CD4-positive, alpha-beta T cell treated with Interleukin-6 for 4 hours (primary cell): ENCODE results near the gene CCDC70.
"Not testable (repeated sequence)": the region's sequence is repeated elsewhere in the genome, so short reads cannot be mapped to it uniquely, and the experiment has no call there.

Source experiments
- DNase-seq: peaks from one replicate; pipeline ENCODE4 v3.0.0-alpha.2; 2020; ENCODE audit warnings: mixed read lengths

The CCDC70 gene

DNA sequence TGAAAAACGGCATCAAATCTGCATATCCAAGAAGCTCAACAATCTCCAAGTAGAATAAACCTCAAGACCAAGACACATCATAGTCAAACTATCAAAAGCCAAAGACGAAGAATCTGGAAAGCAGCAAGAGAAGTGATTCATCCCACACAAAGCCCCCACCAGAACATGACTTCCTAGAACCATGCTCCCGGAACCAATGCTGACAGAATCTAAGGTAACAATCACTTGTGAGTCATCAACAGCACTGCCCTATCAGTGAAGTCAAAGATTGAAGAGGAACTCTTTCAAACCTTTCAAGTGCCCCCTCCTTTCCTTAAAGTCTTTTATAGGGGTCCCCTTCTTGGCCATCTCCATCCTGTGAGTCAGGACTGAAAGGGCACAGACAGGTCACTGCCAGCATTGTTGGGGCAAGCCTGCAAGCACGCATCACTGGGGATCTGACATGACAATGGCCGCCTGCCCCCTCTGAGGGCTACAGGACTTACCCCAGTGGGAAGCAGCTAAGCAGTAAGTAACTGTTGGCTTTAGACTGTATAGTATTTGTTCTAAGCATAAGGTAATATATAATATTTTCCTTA is at the start of gene CCDC70:
Gene CCDC70 (plus strand): TSS at position 247 of the 578 bp plus-strand sequence. CDS start 3,443 bp downstream, outside the sequence.
- DNase-seq = no peak

DNA sequence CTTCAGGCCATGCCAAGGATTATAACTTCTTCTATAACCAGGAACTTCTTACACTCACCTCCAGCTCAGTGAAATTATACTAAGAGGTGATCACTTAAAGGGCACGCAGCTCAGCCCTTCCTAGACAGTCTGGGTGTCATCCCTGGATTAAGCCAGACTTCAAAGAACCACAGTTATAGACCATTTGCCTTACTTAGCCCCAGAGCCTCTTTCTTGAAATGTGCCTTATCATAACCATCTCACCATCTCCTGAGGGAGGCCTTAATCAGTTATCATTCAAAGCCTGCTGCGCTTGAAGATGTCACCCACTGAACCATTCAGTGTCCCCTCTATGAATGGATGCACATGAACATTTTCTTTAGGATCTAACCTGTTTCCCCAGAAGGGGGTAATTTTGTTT is 47.7 kb upstream of the CCDC70 start:
- DNase-seq = no peak

DNA sequence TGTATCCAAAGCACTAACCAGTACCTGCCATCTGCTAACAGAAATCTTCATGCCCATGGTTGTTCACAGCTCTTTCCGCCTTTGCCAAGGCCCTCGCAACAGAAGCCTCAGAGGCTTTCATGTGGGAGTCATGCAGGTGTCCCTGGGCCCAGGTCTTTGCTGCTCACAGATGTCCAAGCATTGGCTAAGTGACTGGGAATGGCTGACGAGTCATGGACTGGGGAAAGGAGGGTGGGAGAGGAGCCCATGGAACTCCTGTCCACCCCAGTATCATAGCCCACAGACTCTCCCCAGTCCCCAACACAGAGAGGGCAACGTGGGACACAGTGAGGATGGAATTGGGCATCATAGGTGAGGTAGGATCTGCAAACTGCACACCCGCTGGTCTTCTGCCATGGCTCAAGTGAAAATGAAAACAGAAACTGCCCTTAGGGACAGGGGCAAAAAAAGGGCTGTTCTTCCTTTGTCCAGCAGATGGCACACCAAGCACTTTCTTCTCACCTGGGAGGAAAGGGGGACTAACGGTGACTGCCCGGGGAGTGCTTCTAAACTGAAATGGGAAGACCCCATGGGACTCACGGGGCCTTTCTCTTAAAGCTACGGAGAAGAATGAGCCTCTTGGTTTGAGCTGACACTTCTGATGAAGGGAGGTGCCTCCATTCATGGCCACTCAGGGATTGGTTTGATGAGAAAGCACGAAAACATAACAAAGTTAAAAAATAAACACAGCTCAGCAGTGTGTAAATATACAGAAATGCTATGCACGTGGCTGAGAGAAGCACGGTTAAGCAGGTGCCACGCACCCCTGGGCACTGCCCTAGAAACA is 46.7 kb upstream of the CCDC70 start:
- DNase-seq = peak; percentile 80

DNA sequence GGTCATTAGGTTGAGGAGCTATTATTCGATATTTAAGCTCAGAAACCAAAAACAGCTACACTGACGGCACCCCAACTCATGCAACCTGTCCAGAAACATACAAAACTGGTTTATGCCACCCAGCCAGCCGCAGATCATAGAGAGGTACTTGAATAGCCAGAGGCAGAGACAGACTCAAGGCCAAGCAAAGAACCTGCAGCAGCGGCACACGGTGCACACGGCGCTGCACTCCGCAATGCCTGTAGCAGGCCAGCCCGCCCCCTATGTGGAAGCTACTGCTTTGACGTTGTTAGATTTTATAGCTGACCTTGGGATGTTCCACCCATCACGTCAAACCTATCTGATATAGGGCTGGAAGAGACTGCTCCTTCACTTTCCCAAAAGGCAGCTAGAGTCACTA is 45.9 kb upstream of the CCDC70 start:
- DNase-seq = no peak

DNA sequence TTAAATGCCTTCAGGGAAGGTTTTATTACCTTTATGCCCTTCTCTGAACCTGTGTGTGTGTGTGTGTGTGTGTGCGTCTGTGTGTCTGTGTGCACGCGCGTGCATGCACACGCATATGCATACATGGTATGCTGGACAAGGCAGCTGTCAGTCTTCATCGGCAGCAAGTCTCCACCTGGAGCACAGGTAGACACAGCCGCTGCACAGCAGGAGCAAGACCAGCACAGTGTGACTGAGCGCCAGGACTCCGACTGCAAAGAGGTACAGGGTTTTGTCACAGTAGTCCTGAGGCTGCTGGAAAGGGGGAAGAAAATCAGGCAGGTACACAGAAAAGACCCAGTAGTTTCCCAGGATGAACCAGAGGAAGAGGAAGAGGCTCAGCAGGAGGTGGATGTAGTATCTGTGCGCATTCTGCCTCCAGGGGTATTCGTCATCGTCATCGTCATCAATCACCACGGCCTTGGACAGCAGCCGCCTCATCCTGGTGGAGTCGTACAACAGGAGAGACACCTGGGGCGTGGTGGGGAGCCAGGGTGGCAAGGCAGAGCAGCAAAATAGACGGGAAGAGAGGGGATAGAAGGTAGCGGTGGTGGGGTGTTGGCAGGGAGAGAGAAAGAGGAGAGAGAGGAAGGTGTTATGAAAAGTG is 45.0 kb upstream of the CCDC70 start:
- DNase-seq = no peak

DNA sequence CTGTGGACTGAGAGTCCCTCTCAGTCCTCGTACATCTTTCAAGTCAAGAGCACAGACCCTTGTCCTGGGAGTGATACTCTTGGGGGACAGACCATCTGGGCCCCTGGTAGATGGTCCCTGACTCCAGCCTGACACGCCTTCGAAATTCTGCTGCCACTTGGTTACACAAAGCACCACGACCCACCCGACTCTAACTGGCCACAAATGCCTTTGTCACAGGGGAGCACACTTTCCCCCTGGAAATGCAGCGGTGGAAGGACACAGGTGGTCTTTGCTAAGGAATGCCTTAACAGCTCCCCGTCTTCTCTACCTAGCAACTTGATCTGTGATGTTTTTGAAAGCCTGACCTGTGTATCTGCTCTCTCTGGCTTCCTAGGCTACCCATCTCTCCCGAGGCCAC is 44.1 kb upstream of the CCDC70 start:
- DNase-seq = no peak

DNA sequence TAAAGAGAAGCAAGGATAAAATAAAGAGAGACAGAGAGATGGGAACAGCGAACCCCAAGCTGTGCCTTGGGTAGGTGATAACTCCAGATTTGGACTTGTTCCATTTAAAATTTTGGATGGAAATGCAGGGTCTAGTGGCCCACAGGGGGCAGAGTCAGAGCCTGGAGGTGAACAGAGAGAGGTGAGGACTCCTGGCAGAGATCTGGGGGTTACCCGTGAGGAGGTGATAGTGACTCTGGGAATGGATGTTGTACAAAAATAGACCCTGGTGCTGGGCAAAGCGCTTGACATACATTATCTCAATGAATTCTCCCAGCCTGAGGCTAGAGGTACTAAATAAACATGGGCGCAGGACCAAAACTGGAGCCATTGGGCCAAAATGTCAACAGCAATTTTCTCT is 43.5 kb upstream of the CCDC70 start:
- no peak for DNase-seq

DNA sequence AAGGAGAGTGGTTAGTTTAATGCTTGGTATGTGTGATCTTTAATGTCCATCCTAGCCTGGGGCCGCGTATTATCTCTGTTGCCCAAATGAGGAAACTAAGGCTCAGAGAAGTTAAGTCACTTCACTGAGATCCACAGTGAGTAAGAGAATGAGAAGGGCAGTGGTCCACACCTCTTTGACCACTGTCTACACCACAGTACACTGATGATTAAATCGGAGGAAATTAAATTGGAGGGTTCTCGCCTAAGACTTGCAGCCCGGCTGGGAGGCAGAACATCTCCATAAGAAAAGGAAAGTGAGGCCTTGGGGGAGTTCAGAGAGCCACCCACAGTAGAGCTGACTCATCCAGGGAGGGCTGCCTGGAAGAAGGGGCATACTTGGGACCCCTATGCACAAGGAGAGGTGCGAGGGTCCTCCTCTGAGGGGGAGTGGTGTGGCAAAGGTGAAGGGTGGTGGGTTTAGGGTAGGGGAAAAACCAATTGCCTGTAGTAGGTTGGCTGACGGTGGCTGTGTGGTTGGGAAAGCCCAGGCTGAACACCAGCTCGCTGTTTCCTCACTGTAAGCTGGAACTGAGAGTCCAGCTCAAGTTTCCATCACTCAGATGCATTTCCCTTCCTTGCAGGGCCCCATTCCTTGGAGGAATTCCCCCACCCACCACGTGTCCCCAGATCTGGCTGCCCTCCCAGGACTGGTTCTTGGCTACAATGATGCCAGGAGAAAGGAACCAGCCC is 42.8 kb upstream of the CCDC70 start:
- no peak for DNase-seq

DNA sequence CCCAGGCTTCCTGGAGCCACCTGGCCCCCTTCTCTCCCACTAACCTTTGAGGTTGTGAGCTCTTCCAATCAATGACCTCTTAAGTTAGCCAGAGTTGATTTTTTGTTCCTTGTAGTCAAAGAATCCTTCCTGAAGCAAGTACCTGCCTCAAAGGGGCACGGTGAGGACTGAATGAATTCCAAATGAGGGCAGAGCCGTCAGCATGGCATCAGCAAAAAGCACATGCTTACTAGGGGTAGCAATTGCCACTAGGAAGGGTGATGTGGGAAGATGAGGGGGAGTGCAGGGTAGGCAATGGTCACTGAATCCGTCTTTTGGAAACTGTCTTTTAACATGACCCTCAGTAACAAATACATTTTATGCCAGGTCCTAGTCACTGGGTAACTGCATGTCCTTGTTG is 42.2 kb upstream of the CCDC70 start:
- no peak for DNase-seq

DNA sequence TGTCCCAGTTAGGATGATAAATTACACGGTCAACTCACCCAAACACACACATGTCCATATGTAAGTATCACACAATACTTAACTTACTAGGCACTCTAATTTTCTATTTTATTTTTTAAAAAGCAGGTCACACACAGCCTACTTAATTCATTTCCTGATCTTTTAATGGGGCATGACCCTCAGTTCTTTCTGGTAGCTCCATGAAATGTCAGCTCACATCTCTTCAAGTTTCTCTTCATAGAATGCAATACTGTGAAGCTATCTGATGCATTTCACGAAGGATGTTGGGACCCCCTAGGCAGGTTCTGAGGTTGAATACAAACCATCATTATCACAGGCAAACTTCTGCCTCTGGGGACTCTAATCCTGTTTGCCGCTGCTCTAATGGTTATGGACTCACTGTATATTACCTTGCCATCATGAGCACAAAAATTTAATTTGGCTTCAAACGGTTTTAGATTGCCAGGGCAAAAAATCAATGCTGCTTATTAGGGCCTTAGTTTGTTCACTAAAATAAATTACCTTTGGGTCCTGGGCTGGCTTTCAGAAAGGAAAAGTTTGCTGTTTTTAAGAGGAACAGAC is 41.7 kb upstream of the CCDC70 start:
- DNase-seq = no peak

DNA sequence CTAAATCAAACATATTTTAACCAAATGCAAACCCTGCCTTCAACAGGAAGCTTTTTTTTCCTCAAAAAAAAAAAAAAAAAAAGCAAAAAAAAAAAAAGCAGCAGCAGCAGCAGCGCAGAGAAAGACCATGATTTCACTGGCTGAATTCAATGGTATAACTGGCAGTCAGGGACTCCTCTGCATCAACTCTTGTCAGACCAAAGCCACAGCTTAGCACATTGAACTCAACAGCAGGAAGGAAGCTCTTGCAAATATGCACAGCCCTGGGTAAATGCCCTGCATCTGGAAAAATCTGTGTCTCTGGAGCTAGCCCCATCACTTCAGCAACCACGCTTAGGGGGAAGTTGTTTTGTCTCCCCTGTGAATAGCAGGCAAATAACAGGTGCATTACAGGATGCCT is 40.2 kb upstream of the CCDC70 start:
- peak; percentile 57 for DNase-seq

DNA sequence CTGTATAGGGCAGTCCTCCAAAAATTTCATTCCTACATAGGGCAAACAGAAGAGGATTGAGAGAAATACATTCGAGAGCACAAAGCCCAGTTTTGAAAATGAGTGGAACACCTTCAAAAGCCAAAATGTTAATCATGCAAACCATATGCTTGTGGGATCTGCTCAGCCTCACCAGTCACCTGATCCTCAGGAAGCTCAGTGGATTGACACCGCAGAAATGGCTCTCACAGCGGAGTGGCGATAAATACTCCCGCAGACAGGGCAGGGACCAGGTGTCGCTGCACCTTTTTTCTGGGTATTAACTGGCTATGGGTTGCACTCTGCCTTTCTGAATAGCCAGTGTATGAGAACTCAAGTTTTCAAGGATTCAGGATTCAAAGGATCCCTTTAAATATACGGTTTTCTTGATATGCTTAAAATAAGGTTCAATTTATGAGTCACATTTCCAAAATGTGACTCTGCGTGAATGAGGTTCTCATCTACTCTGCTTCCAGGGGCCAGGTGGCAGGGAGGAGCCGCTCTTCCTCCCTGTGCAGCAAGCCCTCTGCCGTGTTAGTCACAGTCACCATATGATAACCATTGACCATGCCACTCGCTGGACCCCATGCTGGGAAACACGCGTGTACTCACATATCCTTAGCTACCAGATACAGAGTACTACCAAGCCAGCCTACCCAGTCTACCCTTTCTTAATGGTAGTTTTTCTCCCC is 39.5 kb upstream of the CCDC70 start:
- DNase-seq = peak; percentile 58

DNA sequence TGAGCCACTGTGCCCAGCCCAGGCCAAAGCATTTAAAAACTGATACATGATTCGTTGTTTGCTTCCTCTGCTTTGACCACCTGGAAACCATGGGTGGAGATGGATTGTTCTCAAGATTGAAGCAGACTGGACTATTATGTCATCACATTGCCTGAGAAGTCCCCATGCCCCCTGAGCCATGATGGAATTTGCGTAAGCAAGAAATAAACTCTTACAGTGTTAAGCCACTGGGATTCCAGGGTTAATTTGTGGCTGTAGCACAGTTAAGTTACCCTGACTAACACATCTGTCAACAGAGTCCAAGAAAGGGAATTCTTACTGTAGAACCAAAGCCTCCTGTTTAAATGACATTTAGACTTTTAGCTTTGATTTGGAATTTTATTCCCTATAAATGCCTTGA is 38.4 kb upstream of the CCDC70 start:
- DNase-seq = no peak

DNA sequence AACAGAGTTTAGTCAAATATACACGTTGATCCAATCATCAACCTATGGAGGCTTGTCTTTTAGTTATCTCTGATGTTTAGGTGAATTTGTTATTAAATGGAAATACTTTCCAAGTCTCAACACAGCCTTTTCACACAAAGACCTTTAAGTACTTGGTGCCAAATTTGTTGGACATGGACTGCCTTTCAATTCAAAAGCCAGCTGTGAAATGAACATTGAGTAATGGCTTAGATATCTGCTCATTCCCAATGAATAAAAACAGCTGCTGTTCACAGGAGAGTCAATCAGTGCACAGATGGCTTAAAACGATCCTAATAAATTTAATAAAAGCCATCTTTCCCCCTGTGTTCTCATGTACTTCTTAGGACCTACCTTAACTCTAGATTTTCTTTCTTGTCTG is 37.9 kb upstream of the CCDC70 start:
- DNase-seq = no peak

DNA sequence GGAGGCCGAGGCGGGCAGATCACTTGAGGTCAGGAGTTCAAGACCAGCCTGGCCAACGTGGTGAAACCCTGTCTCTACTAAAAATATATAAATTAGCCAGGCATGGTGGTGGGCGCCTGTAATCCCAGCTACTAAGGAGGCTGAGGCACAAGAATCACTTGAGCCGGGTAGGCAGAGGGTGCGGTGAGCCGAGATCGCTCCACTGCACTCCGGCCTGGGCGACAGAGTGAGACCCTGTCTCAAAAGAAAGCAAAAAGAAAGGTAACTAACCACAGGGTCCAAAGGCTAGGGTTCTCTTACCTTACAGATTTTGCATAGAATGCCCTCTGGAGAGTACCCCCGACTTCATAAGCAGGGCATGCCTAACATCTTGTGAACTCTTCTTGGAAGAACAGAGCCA is 37.1 kb upstream of the CCDC70 start:
- DNase-seq = not testable (repeated sequence)

DNA sequence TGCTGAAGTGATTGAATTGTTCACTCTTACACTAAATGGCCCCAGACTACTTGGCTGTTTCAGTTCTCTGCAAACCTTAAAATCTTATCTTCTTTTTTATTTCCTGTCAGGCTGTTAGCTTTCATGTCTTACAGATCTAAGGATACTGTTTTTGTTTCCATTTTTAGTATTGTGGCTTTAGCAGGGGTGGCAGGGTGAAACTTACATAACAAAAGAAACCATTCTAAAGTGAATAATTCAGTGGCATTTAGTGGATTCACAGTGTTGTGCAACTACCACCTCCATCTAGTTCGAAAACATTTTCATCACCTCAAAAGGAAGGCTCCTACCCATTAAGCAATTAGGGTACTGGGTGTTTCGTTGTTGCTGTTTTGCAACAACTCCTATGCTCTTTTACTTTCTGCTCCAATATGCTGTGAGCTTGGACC is 36.6 kb upstream of the CCDC70 start:
- peak; percentile 41 for DNase-seq

DNA sequence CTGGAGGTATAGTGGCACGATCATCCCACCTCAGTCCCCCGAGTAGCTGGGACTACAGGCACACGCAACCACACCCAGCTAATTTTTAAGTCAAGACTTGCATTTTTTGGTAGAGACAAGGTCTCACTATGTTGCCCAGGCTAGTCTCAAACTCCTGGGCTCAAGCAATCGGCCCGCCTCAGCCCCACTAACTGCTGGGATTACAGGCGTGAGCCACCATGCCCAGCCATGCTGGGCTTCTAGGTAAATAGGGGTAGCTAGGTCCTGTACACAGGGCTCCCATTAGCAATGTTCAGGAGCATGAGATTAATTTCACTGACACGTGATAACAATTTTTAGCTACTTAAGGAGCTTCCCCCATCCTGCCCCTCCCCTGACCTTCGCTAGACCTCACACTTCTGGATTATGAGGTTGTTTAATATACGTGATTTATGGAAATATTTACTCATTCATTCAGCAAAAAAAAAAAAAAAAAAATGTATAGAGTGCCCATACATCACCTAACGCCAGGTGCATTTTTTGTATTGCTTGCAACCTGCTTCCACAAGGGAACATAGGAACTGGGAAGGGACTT is 36.0 kb upstream of the CCDC70 start:
- no peak for DNase-seq

DNA sequence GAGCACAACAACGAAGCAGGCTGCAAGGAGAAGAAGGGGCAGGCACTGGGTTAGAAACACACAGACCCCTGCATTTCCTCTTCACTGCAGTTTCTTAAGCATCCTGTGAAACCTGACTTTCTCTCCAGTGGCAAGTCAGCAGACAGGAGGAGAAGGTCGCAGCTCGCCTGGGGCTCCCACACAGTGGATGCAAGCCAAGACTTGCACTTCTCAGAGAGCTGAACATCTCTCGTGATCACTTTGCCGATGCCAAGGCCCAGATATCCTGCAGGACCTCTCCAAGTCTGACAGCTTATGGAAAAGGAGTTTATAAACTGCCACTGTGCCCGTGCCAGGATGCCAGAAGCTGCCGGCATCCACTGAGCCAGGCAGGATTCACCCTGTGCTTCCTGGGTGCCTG is 35.2 kb upstream of the CCDC70 start:
- DNase-seq = peak; percentile 57

DNA sequence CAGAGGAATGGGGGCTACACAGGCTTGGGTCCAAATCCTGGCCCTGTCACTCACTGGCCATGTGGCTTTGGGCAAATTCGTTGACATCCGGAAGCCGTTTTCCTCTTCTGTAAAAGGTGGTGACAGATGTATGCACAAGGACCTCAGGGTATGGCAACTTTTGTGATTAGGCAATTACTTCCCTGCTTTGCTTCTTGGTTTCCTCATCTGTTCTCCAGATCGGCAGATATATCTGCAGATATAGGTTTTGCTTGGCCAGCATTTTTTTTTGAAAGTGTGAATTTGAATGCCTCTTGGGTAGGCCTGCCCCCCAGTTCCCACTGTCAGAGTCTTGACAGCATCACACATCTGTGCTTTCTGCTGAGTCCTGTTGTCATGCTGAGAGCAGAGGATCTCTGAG is 34.5 kb upstream of the CCDC70 start:
- no peak for DNase-seq

DNA sequence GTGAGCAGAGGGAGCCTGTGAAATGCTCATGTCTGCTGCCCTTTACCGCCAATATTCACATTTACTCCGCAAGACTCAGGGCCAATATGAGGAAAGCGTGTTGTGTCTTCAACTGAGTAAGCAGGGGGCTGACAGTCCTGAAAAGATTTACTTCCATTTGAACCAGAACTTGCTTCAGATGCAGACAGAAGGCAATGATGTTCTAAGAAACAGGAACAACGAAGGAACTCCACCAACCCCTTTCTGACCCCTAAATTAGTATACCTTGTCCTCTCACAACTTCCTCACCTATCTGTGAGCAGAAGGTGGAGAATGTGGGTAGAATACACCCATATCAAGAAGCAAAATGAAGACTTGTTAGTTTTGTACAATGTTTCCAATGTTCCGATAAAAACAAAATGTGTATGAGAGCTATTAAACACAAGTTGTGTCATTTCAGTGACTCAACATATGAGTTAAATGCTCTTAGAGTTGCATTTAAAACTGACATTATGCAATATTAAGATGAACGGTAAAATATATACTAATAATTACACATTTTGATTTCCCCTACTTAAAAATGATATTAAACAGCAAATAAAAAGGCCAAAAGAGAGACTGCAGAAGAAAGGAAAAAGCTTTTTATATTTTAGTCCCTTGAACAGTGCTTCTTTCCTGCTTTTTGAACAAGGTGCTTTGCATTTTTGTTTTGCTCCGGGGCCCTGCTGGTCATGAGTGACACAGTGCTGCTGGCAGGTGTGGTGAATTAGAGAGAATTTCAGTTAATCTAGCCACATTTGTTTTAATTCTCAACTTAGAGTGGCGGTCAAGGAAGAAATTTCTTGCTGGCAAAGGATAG is 32.8 kb upstream of the CCDC70 start:
- no peak for DNase-seq

DNA sequence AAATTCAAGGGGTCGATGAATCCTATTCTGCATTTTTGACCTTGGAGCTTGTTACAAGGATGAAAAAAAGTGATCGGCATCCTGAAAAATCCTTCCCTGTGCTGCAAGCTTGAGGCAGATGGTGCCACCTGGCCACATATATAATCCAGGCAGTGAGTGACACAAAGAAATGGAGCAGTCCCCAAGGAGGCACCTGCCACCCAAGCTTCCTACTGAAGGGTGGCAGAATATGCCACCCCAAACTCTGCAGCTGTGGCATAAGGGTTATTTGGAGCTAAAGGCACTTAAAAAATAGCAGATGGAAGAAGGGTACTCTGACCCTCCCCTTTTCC is 32.2 kb upstream of the CCDC70 start:
- no peak for DNase-seq
